Inferior parietal cortex (tissue), 1 donor: ENCODE results near the gene PCBP4.

Experiments
- DNase-seq: peaks from one replicate; pipeline ENCODE4 v3.0.0-alpha.2; 2016; ENCODE audit errors: extremely low spot score

PCBP4 gene

DNA sequence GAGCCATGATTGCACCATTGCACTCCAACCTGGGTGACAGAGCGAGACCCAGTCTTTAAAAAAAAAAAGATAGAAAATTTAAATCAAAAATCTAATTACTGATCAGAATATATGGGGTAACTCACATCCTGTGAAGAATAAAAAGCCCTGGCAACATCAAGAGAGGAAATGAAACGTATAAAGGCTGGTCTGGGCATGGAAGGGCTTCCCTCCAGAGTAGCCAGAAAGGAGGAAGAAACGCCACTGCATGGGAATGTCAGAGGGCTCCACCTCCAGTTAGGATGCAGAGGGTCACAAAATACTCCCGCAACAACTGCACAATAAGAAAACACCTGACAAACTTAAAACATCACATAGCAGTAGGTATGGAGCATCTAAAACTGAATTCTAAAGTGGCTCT, 59.2 kb downstream of the PCBP4 start:
- no peak for DNase-seq
